DMS114 treated with DMSO at 0.1 percent for 48 hours (cell line): ENCODE data around the gene FAM43B.
"Not testable (repeated sequence)": the region's sequence is repeated elsewhere in the genome, so short reads cannot be mapped to it uniquely, and the experiment has no call there.

Experiments used
- DNase-seq: peaks from one replicate; lab custom pipeline; 2025; ENCODE audit not compliant: unreplicated experiment; lab: John Stamatoyannopoulos, UW

Gene FAM43B, protein sequence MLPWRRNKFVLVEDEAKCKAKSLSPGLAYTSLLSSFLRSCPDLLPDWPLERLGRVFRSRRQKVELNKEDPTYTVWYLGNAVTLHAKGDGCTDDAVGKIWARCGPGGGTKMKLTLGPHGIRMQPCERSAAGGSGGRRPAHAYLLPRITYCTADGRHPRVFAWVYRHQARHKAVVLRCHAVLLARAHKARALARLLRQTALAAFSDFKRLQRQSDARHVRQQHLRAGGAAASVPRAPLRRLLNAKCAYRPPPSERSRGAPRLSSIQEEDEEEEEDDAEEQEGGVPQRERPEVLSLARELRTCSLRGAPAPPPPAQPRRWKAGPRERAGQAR

DNA sequence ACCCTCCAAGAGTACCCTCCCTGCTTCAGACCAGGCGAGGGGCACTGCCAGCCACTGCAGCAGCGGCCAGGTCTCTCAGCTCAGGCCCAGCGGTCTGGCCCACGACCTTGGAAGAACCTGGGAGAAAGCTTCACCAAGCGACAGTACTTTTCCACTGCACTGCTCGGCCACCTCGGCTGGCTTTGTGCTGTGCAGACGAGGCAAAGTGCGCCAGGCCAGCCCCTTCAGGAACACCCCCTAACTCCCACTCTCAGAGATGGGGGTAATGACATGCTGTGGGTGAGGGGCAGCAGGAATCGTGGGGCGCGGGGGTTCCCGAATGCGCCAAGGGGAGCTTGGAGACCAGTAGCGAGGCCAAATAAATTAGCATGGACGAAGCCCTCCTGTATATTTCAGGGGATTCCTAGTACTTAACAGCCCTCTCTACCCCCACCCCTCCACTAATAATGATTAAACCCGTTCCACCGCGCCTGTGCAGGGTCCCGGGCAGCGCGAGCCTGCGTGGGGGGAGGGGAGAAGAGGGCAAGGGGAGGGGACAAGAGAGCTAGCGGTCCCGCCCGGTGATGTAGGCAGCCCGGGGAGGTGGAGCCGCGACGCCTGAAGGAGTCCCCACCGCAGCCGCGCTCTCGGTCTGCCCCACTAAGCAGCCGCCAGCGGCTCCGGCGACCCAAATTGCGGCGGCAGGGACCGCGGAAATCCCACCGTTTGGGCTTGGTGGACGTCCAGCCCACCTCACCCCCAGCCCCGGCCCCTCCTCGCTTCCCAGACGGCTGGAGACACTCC lies at the start of gene FAM43B:
FAM43B (plus strand) TSS at position 629 of the 783 bp plus-strand sequence. CDS start 401 bp downstream, outside the sequence.
- peak; percentile 64 for DNase-seq

DNA sequence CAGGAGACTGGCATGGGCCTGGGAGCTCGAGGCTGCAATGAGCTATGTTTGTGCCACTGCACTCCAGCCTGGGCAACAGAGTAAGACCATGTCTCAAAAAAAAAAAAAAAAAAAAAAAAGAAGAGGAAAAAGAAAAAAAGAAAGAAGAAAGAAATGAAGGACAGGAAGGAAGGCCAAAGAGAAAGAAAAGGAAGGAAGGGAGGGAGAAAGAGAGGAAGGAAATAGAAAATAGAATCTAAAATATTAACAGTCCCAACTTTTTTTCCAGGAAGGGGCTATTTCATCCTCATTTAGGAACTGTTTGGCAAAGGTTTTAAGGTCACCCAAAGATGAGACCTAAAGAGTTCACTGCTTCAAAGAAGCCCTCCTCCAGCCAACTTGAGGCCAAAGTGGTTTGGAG lies 46.9 kb upstream of the FAM43B start:
- DNase-seq = no peak

DNA sequence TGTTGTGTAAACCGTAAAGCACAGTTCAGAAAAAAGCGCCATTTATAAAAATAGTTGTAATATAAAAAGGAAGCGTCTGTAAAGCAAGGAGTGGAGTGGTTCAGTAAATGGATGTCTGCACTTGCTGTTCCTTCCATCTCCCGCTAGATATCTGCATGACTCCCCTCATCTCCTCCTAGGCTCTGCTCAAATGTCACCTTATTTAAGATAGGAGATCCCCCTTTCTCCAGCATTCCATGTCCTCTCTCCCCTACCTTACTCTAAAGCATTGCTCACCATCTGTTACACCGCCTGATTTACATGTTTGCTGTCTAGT lies 45.2 kb upstream of the FAM43B start:
- no peak for DNase-seq

DNA sequence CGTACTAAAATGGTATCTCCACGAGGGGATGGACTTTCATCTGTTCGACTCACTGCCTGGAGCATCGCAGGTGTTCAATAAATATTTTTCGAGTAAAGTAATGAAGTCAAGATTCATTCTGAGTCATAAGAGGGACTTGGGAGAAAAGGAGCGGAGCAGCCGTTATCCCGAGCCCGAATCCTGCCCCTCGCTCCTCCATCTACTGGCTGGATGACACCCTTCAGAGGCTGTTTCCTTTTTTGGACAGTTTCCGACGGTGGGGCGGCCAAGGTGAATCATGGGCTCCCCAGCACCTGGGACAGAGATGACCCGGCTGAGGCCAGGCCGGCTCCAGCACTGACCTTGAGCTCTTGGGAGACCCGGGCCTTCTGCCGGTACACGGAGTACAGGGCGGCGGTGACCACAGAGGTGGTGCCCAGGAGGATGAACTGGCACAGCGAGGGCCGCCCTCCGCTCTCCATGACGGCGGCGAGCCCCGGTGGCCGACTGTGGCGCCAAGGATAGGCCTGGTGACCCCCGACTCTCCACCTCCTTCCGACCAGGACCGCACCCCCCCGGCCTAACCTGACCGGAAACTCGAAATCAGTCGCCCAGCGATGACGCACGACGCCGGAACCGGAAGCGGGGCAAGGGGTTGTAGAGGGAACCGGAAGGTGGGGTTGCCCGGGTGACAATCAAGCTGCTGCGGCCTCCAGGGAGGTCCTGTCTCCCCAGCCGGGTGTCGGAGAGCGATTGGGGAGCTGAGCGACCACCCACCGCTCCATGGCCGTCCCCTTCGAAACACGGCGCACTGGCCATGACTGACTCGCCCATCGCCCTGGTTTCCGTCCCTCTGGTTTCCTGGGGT lies 44.6 kb upstream of the FAM43B start, which contains the start of gene MUL1:
MUL1 (minus strand) TSS at position 588 of the 847 bp plus-strand sequence; CDS start at position 461, 127 bp downstream.
- peak; percentile 76 for DNase-seq

DNA sequence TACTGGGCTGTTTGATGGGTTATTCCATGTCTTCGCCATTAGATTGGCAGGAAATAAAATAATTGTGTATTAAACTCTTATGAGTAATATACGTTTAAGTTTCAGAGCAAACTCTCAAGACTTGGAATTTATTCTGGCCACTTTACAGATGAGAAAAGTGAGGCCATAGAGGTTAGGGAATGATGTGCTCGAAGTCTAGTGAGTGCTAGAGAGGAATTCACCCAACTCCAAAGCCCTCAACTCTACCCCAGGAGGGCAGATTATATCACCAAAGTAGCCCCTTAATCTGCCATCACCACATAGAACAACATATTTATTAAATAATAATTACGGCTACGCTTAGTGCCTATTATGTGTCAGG lies 44.0 kb upstream of the FAM43B start:
- no peak for DNase-seq

DNA sequence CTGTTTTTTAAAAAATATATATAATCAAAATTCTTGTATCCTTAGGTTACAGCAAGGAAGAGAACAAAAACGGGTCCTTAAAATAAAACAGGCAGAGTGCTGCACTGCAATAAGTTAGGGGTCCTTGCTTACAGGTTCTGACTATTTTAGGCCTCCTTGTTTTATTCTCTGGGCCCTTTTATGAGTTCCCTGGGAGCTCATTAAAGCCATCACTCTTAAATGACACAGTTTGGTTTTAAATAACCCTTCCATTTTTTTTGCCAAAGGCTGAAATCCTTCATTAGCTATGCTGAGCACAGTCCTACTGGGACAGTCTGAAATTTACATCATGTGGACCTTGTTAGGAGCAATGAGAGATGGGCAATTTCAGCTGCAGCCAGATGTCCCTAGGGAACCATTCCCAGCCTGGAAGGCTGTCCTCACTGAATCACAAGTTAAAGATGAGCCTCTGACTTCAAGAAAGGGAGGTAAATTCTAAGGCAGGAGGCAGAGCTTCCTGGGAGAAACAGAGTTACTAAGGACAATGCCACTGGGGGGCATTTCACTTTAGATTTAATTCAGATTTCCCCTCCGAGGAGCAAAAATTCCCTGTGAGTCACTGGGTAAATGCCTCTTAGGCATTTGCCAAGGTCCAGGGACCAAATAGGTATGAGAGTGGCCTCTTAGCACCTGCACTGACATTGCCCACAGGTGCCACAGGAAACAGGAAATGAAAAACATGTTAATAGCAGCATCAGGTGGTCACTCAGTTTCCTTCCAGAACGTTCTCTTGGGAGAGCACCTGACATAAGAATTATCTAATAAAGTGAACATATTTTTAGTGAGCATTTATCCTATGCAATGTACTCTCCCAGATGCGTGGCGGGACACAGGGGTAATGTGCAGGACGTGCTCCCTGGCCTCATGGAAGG lies 40.6 kb upstream of the FAM43B start:
- DNase-seq = no peak

DNA sequence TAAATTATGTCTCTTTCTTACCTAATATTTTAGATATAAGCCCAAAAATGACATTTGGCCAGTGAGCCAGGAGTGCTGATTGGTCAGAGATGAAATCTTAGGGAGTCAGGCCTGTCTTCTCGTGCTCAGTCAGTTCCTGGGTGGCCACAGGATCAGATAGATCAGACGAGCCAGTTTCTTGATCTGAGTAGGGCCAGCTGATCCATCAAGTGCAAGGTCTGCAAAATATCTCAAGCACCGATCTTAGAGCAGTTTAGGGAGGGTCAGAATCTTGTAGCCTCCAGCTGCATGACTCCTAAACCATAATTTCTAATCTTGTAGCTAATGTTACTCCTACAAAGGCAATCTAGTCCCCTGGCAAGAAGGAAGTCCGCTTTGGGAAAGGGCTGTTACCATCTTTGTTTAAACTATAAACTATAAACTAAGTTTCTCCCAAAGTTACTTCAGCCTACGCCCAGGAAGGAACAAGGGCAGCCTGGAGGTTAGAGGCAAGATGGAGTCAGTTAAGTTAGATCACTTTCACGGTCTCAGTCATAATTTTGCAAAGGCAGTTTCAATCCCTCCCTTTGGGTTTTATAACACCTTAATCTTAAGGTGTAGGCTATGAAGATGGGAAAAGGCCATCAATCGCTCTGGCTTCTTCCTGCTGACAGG lies 32.6 kb upstream of the FAM43B start:
- DNase-seq = not testable (repeated sequence)

DNA sequence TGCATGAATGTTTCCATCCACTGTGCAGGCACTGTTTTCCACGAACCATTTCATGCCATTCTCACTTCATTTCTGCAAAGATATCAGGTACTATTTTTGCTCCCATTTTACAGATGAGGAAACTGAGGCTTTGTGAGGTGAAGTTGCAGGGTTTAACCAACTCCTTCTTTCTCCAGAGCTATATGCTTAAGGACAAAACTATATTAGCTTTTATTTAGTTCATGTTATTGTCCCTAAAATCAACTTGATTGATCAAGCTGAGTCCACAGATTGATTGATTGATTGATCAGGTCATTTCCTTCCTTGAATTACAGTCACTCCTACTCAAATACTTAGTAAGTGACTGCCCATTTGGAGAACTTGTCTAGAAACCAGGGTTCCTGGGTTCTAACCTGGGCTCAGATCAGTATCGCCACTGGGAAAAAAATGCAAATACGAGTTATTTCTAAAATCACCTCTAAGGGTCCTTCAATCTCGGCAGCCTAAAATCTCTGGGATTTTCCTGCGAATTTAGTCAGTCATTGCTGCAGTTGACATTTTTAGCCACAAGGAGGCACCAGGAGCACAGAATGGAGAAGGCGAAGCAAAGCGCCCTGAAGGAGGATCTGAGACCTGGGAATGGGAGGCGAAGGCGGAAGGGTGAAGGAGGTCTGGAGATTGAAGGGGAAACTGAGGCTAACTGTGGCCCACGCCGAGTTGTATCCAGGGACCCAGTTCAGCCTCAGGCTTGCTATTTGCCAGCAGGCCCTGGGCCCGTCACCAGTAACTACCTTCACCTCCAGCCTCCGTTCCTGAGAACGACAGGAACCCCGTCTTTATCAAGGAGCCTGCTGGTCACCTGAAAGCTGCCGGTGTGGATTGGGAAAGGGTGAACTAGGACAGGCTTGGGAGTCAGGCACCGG lies 30.2 kb upstream of the FAM43B start:
- DNase-seq = peak; percentile 73

DNA sequence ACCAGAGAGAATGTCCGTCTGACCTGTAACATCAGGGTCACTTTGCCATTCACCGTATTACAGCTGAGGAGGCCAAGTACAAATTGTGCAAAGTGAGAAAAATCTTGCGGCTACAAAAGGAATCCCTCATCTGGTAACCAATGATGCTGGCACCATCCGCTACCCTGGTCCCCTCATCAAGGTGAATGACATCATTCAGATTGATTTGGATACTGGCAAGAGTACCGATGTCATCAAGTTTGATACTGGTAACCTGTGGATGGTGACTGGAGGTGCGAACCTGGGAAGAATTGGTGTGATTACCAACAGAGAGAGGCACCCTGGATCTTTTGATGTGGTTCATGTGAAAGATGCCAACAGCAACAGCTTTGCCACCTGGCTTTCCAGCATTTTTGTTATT lies 26.1 kb upstream of the FAM43B start:
- DNase-seq = no peak

DNA sequence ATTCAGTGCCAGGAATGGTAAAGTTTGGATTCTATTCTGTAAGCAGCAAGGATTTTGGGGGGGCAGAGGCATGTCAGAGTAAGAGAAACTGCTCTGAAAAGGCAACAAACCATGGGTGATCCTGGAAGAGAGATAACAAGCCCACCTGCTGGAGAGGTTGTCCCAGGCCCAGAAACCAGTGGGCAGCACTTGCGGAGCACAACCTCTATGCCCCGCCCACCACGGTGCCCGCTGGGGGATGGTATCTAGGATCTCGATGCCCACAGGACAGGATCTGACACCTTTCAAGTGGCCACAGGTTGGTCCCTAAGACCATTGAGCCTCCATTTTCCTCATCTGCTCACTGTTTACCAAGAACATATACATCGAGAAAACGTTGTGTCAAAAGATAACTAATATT lies 24.2 kb upstream of the FAM43B start:
- no peak for DNase-seq

DNA sequence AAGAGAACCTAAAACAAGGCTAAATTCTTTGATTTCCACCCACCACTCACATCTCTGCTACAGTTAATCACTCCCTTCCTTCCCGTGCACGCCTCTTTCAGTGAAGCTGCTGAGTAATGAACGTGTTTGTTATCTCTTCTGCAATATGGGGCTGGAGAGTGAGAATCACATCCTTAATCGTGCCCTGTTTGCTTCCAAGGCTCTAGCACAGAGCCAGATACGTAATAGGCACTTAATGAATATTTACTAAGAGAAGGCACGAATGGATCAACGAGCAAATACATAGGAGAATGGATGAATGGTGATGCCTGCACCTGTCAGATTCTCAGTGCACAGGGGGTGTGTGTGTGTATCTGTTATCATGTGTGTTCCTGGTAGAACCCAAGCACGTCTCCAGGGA lies 22.1 kb upstream of the FAM43B start:
- DNase-seq = no peak

DNA sequence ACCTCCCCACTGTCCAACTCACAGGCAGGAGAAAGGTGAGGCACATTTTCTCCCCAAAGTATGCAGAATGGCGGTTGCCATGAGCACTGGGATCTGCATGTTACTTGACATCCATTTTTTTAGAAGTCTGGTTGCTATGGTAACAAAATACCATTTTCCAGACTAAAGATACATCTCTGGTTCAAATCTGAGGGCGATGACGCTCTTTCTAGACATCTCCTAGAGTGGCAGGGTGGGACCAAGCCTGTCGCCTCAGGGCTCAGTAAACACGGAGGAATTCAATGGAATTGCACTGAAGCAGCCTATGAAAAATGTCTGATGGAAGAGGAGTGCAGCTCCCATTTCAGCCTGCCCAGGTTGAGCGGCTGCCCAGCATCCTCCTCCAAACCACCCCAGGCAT lies 21.5 kb upstream of the FAM43B start:
- no peak for DNase-seq

DNA sequence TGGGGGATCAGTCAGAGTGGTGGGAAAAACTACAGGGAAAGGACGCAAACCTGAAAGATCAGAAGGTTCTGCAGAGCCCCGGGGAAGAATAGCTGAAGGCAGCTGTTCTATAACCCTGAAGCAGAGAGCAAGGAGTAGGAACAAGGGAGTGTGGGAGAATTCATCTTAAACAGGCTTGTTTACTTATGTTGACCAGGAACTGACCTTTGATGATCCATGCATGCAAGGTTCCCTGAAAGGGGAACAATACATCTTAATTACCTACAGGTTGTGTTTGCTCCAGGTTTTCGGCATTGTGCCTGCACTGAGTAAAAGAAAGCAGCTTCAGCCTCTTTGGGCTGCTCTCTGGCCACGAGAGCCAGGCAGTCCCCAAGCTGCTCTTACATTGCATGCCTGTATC lies 18.7 kb upstream of the FAM43B start:
- no peak for DNase-seq

DNA sequence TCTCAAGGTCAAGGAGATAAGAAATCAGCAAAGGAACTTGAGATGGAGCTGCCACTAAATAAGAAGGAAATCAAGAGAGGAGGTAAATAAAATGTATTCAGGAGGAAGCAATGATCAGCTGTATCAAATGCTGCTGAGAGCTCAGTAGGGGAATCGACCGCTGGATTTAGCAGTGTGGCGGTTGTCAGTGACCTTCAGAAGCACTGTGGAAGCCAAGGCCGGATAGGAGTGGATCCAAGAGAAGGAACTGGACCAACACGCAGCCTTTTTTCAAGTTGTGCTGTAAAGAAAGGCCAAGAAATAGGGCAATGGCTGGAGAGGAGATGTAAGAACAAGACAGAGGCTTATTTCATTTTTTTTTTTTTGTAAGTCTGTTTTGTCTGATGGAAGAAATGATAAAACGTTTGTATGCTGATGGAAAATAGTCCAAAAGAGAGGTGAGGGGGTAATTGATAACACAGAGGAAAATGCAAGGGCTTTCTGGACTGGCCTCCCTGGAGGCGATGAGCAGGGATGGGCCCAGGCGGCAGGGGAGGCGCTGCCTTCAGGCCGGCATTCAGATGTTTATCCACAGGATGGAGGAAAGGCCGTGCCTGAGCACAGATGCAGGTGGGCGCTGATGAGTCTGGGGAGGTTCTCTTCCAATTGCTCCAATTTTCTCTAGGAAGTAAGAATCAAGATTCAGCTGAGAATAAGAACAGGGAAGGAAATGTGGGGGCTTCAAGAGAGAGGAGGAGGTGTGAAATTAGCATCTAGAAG lies 17.5 kb upstream of the FAM43B start:
- no peak for DNase-seq

DNA sequence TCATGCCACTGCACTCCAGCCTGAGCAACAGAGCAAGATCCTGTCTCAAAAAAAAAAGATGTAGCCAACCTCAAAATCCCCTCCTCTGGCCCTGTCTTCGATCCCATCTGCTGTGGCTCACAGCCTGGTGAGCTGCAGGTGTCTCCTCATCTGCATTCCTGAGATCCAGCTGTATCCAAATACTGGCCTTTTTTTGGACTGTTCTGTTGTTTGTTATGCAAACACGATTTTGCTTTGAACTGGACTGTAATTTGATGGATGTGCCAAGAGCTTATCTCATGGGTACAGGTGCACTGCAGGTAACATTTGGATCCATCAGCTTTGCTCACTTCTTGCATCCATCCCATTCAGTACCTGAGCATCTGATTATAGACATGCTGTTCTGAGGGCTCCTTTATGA lies 14.1 kb upstream of the FAM43B start:
- no peak for DNase-seq

DNA sequence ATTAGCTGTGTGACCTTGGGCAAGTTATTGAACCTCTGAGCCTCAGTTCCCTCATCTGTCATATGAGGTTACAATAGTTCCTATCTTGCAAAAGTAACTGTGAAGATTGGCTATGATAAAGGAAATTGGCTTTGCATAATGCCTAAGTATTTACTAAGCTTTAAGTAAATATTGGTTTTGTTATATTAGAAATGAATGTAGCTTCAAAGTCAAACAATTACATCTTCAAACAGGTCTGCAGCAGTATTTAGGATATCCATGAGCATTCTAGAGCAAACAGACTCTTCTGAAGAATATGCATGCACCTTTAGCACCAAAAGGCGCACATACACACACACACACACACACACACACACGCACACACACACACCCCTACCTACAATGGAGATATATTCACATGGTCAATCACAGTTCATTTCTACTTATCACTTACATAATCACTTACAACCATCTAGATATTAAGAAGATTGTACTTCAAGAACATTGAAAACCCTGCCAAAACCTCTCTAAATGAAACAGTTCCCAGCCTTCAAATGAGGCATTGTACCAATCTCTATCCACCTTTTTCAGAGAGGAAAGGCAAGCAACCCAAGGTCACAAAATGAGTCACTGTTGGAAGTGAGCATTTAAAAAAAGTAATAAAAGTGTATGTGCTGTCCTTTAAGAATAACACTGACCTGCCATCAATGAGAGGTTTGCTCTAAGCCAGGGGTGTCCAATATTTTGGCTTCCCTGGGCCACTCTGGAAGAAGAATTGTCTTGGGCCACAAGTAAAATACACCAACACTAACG lies 13.4 kb upstream of the FAM43B start:
- no peak for DNase-seq

DNA sequence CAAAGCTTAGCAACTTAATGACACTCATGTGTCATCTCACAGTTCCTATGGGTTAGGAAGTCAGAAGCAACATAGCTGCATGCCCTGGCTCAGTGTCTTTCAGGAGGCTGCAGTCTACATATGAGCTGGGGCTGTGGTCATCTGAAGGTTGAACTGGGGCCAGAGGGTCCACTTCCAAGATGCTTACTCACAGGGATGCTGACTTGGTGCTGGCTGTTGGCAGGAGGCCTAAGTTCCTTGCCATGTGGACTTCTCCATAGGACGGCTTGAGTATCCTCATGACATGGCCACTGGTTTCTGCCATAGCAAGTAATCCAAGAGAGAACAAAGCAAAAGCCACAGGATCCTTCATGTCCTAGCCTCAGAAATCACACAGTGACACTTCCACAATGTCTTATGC lies 12.1 kb upstream of the FAM43B start:
- no peak for DNase-seq

DNA sequence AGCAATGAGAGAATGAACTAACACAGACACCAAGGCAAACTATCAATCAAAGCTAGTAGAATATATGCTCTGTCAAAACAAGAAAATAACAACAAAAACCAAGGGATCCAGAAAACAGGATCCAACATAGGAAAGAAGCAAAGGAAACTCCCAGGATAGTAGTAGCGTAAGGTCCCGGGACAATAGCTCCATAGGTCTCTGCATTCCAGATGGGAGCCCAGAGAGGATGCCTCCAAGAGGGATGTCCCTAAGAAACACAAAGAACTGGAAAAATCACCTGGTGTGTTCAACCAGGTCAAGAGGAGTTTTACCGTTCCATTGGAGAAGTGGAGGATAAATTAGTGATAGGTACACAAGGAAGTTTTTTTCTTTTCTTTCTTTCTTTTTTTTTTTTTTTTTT lies 5.7 kb upstream of the FAM43B start:
- DNase-seq = no peak
